Measurements from ENCODE around the gene EXOSC1. TPM values are rescaled to one million over a fixed set of nuclear protein-coding genes. Genes with fewer than 3 reads are reported as not detected.

The EXOSC1 gene
- polyA plus RNA-seq, 1 of the 3 experiments (the other 2 are of a cell fraction), result 49.0 TPM

DNA sequence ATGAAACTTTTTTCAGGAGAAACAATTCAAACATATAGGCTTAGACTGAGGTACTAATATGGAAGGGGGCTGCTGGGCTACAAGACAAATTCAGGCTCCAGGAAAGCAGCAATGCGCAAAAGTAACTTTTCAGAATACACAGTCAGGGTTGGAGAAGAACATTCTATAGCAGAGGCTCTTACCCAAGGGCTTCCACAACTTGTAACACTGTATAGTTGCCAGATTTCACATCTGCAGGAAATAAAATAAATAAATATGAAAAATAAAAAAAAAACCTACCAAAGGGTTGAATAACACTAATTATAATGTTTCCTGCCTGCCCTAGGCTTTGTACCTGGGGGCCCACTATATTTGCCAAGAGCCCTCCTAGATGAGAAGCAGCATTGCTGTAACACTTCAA is 38.1 kb upstream of the EXOSC1 start:
- CTCF ChIA-PET, result interaction anchor here (1.6 kb wide), 1 partner anchor 20 kb away, joined by 4 read pairs; no protein-coding TSS in a partner anchor

DNA sequence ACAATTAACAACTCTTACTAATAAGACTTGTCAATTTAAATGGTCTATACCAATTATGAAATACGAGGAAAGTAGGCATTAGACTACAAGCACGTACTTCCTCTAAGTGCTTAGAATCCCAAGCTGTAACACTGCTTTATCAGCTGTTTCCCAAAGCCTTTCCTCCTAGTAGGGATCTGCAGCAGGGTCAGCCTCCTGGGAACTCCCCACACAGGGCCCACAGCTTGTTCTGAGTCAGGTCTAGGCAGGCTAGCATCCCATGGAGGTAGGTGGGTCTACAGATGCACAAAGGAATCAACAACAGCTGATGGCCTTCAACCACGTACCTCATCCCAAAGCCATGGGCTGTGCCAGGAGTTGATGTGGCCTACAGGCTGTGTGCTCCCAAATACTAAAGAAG is 37.7 kb upstream of the EXOSC1 start:
- no peak overlapping the region for H3K27ac ChIP-seq (ENCODE audit: low read depth in 2 of 2, low read length in 1 of 2)
- peaks cover 70% of the 10 kb centered on the region for H3K79me2 ChIP-seq (ENCODE audit: insufficient read depth)
- H3K9me3 ChIP-seq, result no peaks in the 10 kb centered on the region
- H3K4me2 ChIP-seq, result no peak overlapping the region
- H3K27me3 ChIP-seq (ENCODE audit: insufficient read depth), result no peaks in the 10 kb centered on the region
- peaks cover 4% of the 10 kb centered on the region for H3F3A ChIP-seq (replicated peaks; ENCODE audit: insufficient read depth)
- H3K9ac ChIP-seq, result no peak overlapping the region
- CTCF ChIA-PET, result interaction anchor here (0.6 to 1.6 kb wide), 3 partner anchors 20 to 459 kb away, joined by 3 to 4 read pairs (median 4); no protein-coding TSS in a partner anchor
- no peaks in the 10 kb centered on the region; a peak in 1 of 4 replicates for H3K4me1 ChIP-seq (ENCODE audit: control insufficient read depth in 1 of 2, insufficient read depth in 2 of 2, low read depth in 1 of 2, low read length in 1 of 2)
- no peak overlapping the region for H3K4me3 ChIP-seq (ENCODE audit: low read depth in 2 of 2, low read length in 1 of 2)
- 85% methylated on average over 3 of the region's 3 CpGs for WGBS (ENCODE audit: low lambda C conversion rate)
- POLR2A ChIA-PET, result no interaction called here
- no peak for DNase-seq
- H4K20me1 ChIP-seq (ENCODE audit: insufficient read depth), result peaks cover 25% of the 10 kb centered on the region
- H3K9me2 ChIP-seq, result no peaks in the 10 kb centered on the region
- H2AFZ ChIP-seq (ENCODE audit: low read depth), result no peak overlapping the region
- peaks cover 32 to 35% of the 10 kb centered on the region in 2 experiments for H3K36me3 ChIP-seq (replicated peaks in 1 of 2; ENCODE audit: control insufficient read depth in 1 of 2, insufficient read depth in 2 of 2, low read length in 1 of 2)
- TF ChIP-seq EP300 (IDR thresholded peaks at IDR 0.05; ENCODE audit: borderline replicate concordance in 1 of 2, low read depth in 1 of 2, low read length in 1 of 2), result no peak
- TF ChIP-seq GABPA (IDR thresholded peaks at IDR 0.05; ENCODE audit: low read depth), result no peak
- TF ChIP-seq, protein P1, sequence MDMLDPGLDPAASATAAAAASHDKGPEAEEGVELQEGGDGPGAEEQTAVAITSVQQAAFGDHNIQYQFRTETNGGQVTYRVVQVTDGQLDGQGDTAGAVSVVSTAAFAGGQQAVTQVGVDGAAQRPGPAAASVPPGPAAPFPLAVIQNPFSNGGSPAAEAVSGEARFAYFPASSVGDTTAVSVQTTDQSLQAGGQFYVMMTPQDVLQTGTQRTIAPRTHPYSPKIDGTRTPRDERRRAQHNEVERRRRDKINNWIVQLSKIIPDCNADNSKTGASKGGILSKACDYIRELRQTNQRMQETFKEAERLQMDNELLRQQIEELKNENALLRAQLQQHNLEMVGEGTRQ (IDR thresholded peaks at IDR 0.05; ENCODE audit: borderline replicate concordance, low read depth, low read length), result no peak
- TF ChIP-seq, protein P2, sequence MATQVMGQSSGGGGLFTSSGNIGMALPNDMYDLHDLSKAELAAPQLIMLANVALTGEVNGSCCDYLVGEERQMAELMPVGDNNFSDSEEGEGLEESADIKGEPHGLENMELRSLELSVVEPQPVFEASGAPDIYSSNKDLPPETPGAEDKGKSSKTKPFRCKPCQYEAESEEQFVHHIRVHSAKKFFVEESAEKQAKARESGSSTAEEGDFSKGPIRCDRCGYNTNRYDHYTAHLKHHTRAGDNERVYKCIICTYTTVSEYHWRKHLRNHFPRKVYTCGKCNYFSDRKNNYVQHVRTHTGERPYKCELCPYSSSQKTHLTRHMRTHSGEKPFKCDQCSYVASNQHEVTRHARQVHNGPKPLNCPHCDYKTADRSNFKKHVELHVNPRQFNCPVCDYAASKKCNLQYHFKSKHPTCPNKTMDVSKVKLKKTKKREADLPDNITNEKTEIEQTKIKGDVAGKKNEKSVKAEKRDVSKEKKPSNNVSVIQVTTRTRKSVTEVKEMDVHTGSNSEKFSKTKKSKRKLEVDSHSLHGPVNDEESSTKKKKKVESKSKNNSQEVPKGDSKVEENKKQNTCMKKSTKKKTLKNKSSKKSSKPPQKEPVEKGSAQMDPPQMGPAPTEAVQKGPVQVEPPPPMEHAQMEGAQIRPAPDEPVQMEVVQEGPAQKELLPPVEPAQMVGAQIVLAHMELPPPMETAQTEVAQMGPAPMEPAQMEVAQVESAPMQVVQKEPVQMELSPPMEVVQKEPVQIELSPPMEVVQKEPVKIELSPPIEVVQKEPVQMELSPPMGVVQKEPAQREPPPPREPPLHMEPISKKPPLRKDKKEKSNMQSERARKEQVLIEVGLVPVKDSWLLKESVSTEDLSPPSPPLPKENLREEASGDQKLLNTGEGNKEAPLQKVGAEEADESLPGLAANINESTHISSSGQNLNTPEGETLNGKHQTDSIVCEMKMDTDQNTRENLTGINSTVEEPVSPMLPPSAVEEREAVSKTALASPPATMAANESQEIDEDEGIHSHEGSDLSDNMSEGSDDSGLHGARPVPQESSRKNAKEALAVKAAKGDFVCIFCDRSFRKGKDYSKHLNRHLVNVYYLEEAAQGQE (IDR thresholded peaks at IDR 0.05; ENCODE audit: low read depth, low read length), result no peak
- TF ChIP-seq EZH2phosphoT487 (IDR thresholded peaks at IDR 0.05; ENCODE audit: borderline replicate concordance, low read depth), result no peak
- TF ChIP-seq, protein P3, sequence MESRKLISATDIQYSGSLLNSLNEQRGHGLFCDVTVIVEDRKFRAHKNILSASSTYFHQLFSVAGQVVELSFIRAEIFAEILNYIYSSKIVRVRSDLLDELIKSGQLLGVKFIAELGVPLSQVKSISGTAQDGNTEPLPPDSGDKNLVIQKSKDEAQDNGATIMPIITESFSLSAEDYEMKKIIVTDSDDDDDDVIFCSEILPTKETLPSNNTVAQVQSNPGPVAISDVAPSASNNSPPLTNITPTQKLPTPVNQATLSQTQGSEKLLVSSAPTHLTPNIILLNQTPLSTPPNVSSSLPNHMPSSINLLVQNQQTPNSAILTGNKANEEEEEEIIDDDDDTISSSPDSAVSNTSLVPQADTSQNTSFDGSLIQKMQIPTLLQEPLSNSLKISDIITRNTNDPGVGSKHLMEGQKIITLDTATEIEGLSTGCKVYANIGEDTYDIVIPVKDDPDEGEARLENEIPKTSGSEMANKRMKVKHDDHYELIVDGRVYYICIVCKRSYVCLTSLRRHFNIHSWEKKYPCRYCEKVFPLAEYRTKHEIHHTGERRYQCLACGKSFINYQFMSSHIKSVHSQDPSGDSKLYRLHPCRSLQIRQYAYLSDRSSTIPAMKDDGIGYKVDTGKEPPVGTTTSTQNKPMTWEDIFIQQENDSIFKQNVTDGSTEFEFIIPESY (IDR thresholded peaks at IDR 0.05; ENCODE audit: borderline replicate concordance, low read depth), result no peak
- no peak for TF ChIP-seq FOXM1 (IDR thresholded peaks at IDR 0.05; ENCODE audit: low read depth)

More for the DNA sequence above, 38.1 kb upstream of the EXOSC1 start:
- H3F3A ChIP-seq (replicated peaks; ENCODE audit: insufficient read depth), result peaks cover 4% of the 10 kb centered on the region
- H3K9me2 ChIP-seq, result no peaks in the 10 kb centered on the region
- H3K4me2 ChIP-seq, result no peak overlapping the region
- no peak overlapping the region for H3K27ac ChIP-seq (ENCODE audit: low read depth in 2 of 2, low read length in 1 of 2)
- WGBS (ENCODE audit: low lambda C conversion rate), result 100% methylated on average over 1 of the region's 1 CpG
- no peak overlapping the region for H2AFZ ChIP-seq (ENCODE audit: low read depth)
- no peak for DNase-seq
- TF ChIP-seq NRF1 (IDR thresholded peaks at IDR 0.05; ENCODE audit: low read depth, low read length) (no peak), RXRA (IDR thresholded peaks at IDR 0.05; ENCODE audit: borderline replicate concordance, low read depth) (no peak), TCF12 (IDR thresholded peaks at IDR 0.05) (no peak), TAF1 (IDR thresholded peaks at IDR 0.05; ENCODE audit: borderline replicate concordance, low read depth, low read length) (no peak), GATA2 (CRISPR knock-in tag; IDR thresholded peaks at IDR 0.05) (no peak), SMC3 (IDR thresholded peaks at IDR 0.05; ENCODE audit: low read depth, low read length) (no peak), TEAD4 (IDR thresholded peaks at IDR 0.05; ENCODE audit: borderline replicate concordance, insufficient read depth) (no peak)
- TF ChIP-seq, protein P4, sequence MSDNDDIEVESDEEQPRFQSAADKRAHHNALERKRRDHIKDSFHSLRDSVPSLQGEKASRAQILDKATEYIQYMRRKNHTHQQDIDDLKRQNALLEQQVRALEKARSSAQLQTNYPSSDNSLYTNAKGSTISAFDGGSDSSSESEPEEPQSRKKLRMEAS (IDR thresholded peaks at IDR 0.05; ENCODE audit: low read depth), result no peak
- TF ChIP-seq, protein P1 (IDR thresholded peaks at IDR 0.05; ENCODE audit: borderline replicate concordance, low read depth, low read length), result no peak
- TF ChIP-seq, protein P3 (IDR thresholded peaks at IDR 0.05; ENCODE audit: borderline replicate concordance, low read depth), result no peak
- POLR2A ChIA-PET, result no interaction called here
- H3K27me3 ChIP-seq (ENCODE audit: insufficient read depth), result no peaks in the 10 kb centered on the region
- H3K9ac ChIP-seq, result no peak overlapping the region
- no peaks in the 10 kb centered on the region for H3K9me3 ChIP-seq
- H3K36me3 ChIP-seq (replicated peaks in 1 of 2; ENCODE audit: control insufficient read depth in 1 of 2, insufficient read depth in 2 of 2, low read length in 1 of 2), result peaks cover 28 to 35% of the 10 kb centered on the region in 2 experiments
- H3K4me3 ChIP-seq (ENCODE audit: low read depth in 2 of 2, low read length in 1 of 2), result no peak overlapping the region
- H3K79me2 ChIP-seq (ENCODE audit: insufficient read depth), result peaks cover 74% of the 10 kb centered on the region
- peaks cover 28% of the 10 kb centered on the region for H4K20me1 ChIP-seq (ENCODE audit: insufficient read depth)
- no peaks in the 10 kb centered on the region; a peak in 1 of 4 replicates for H3K4me1 ChIP-seq (ENCODE audit: control insufficient read depth in 1 of 2, insufficient read depth in 2 of 2, low read depth in 1 of 2, low read length in 1 of 2)
